Measurements from ENCODE around the gene TMOD1.
"Not testable (repeated sequence)": the region's sequence is repeated elsewhere in the genome, so short reads cannot be mapped to it uniquely, and the experiment has no call there.

TMOD1 gene

DNA sequence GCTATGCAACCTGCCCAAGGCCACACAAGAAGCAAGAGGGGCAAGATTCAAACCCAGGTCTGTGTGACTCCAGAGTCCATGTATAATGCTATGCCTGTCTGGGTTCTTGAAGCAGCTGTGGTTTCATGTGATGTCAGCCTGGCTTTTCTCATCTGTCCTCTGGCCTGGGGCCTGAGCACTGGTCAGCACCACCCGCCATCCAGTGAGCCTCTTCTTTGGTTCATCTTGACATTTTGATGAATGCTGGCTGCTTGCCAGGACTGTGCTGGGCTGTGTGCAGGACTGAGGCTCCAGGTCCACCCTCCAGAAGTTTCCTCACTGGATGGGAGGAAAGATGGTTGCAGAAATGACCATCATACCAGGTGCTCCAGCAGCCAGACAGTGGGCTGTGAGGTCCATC is 70.2 kb downstream of the TMOD1 start:
- DNase-seq: no peak

DNA sequence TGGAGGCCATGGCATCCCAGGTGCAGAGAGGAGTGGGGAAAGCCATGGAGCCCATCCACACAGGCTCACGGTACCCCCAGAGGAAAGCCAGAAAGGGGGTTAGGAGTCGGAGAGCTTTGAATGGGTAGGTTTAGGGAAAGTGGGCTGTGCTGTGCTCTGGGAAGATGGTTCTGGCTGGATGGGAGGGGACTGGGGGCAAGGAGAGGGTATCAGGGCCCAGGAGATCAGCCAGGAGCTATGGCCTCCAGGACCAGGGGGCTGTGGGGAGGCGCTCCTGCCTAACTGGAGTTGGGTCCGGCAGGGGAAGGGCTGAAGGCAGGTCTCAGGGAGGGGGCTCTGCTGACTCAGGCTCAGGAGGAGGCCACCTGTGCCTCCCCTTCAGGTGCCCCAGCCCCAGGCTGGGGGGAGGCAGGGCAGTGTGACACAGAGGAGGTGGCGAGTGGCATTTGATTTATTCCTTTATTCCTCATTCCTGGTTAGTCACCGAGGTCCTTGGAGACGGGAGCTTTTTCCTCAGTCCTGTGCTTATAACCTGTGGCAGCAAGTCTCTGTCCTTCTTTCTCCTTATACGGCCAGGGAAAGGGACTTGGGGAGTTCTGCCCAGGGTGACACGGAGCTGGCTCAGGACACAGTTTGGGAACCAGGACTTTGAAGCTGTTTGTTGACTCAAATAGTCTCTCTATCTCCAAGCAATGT is 70.9 kb downstream of the TMOD1 start:
- no peak for DNase-seq

DNA sequence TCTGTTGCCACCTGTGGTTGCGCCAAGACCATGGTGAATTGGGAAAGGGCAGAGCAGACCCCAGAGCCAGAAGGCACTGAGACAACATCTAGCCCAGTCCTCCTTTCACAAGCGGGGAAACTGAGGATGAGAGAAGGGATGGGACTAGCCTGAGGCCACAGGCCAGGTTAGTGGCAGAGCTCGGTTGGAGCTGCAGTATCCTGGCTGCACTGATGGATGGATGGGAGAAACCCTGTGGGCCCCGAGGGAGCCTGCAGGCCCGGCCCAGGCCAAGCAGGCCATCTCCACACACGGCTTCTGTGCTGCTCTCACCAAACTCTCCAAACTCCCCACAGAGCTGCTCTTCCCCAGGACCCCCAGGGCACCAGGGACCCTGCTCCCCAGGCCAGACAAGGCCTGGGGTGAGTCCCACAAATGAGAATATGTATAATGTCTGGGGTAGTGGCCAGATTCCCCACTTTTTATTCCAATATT is 71.5 kb downstream of the TMOD1 start:
- DNase-seq: no peak

DNA sequence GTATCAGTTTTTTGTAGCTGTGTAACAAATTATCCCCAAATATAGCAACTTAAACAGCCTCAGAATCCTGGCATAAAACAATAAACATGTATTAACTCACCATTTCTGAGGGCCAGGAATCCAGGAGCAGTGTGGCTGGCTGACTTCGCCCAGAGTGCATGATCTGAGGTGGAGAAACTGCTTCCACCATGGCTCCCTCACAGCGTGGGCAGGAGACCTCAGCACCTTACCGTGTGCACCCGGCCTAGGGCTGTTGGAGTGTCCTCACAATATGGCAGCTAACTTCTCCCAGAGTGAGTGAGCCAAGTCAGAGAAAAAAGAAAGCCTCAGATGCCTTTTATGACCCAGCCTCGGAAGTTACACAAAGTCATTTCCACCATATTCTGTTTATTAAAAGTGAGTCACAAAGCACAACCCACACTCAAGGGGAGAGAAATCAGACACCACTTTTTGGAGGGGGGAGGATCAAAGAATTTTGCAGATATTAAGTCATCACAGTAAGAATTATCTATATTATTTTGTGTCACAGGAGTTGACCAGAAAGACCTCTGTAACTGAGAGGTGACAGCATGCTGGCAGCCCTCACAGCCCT is 72.1 kb downstream of the TMOD1 start:
- no peak for DNase-seq

DNA sequence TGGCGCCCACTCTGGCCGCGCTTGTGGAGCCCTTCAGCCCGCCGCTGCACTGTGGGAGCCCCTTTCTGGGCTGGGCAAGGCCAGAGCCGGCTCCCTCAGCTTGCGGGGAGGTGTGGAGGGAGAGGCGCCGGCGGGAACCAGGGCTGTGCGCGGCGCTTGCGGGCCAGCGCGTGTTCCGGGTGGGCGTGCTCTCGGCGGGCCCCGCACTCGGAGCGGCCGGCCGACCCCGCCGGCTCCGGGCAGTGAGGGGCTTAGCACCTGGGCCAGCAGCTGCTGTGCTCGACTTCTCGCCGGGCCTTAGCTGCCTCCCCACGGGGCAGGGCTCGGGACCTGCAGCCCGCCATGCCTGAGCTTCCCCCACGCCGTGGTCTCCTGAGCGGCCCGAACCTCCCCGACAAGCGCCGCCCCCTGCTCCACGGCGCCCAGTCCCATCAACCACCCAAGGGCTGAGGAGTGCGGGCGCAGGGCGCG is 72.7 kb downstream of the TMOD1 start:
- DNase-seq: not testable (repeated sequence)

DNA sequence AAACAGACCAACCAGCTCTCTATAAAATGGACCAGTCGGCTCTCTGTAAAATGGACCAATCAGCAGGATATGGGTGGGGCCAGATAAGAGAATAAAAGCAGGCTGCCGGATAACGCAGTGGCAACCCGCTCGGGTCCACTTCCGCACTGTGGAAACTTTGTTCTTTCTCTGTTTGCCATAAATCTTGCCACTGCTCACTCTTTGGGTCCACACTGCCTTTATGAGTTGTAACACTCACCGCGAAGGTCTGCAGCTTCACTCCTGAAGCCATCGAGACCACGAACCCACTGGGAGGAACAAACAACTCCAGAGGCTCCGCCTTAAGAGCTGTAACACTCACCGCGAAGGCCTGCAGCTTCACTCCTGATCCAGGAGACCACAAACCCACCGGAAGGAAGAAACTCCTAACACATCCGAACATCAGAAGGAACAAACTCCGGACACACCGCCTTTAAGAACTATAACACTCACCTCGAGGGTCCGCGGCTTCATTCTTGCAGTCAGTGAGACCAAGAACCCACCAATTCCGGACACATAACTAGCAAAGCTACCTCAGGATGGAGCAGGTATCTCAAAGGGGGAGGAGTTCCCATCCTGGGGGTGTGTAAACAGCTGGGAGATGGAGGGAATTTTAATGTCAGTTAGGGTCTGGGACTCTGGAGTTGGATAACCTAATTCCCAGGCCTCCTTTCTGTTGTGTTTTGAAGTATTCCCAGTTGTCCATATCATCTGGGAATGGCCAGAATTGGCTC is 73.6 kb downstream of the TMOD1 start:
- peak in 2 of 4 experiments; percentile 20 to 43 for DNase-seq

DNA sequence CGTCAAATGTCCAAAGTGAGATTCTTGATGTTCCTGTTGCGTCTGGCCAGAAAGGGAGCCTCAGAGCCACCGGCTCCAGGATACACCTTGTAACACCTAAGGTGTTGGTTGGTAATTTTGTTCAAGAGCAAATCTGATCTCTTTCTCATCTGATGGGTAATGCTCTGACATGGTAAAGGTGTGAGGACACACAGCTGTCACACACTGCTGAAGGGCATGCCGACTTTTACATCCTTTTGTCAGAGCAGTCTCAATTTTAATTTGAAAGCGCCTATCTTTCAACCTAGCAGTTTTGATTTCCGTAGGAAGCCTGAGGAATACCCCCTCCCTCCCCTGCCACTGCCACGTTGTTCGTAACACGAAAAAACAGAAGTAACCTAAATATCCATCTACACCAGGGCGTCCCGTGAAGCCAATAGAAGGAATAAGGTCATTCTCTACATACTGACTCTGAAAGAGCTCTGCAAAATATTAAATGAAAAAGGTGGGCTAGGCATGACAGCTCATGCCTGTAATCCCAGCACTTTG is 74.3 kb downstream of the TMOD1 start:
- no peak for DNase-seq

DNA sequence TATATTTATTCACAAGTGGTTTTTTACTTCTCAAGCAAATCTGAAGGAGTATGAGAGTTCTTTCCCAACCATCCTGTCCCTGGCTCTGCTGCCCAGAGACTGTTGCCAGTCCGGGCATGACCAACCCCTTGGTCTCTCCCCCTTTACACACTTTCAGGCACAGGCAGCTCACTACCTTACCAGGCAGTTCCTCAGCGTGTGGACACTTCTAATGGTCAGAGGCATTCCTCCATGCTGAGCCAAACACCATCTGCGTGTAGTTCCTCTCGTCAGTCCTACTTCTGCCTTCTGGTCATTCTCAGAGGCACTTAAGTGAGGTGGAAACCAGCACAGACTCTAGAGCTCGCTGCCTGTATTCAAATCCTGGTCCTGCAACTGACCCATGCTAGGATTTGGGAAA is 75.6 kb downstream of the TMOD1 start:
- peak in 1 of 4 experiments; percentile 17 for DNase-seq

DNA sequence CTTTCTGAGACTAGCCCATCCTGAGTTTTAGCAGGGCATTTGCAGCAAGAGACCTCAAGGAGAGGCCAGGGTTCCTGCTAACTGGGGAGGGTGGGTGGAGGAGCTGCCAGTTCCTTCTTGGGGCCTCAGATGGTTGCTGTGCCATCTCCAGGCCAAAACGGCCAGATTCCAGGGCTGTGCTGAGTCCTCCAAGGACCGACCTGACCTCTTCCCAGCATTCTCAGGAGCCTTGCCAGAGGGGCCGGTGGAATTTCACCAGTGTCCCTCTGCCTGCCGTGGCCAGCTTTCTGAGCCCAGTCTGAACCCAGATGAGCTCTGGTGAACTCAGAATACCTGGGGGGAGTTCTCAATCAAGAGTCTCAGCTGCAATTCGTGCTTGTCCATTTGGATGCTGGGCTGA is 77.4 kb downstream of the TMOD1 start:
- DNase-seq: no peak

DNA sequence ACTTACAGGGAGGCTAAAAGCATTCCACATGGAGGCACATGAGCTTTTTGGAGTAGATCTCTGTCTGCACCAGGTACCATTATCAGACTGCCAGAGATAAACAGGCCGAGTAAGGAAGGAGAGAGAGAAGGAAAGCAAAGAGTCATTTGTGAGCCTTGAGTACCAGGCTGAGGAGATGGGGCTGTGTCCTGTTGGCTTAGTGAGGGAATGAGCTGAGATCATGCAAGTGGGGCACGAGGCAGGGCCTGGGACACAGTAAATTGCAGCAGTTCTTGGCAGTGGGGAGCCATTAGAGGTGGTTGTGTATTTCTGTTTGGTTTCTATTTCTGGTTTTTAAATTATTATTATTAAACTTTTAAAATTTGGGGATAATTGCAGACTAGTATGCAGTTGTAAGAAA is 78.4 kb downstream of the TMOD1 start:
- no peak for DNase-seq

DNA sequence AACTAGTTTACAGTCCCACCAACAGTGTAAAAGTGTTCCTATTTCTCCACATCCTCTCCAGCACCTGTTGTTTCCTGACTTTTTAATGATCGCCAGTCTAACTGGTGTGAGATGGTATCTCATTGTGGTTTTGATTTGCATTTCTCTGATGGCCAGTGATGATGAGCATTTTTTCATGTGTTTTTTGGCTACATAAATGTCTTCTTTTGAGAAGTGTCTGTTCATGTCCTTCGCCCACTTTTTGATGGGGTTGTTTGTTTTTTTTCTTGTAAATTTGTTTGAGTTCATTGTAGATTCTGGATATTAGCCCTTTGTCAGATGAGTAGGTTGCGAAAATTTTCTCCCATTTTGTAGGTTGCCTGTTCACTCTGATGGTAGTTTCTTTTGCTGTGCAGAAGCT is 80.1 kb downstream of the TMOD1 start:
- not testable (repeated sequence) for DNase-seq

DNA sequence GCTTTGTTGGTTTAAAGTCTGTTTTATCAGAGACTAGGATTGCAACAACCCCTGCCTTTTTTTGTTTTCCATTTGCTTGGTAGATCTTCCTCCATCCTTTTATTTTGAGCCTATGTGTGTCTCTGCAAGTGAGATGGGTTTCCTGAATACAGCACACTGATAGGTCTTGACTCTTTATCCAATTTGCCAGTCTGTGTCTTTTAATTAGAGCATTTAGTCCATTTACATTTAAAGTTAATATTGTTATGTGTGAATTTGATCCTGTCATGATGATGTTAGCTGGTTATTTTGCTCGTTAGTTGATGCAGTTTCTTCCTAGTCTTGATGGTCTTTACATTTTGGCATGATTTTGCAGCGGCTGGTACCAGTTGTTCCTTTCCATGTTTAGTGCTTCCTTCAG is 83.3 kb downstream of the TMOD1 start:
- not testable (repeated sequence) for DNase-seq

DNA sequence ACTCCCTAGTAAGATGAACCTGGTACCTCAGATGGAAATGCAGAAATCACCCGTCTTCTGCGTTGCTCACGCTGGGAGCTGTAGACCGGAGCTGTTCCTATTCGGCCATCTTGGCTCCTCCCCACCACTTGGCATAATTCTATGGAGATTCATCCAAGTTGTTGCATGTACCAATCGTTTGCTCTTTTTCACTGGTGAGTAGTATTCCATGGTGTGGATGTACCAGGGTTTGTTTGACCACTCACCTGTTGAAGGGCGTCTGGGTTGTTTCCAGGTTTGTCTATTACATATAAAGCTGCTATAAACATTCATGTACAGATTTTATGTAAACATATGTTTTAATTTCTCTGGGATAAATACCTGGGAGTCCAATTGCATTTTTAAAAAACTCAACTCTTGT is 85.4 kb downstream of the TMOD1 start:
- DNase-seq: not testable (repeated sequence)

DNA sequence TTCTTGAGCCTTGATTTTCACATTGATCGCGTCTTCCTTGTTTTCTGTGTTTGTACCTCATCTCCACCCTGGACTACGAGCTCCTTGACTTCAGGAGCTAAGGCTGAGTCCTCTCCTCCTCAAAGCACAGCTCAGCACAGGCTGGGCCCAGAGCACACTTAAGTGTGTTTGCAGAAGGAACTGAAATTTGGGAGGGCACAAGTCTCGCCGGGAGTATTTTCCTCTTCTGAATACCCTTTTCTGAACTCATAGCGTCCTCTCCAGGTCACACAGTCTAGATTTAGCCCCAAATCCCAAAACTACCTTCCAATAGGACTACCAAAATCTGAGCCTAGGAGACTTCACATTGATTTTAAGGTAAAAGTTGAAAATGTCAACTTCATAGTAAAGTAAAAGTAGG is 90.1 kb downstream of the TMOD1 start:
- DNase-seq: peak in 1 of 4 experiments; percentile 14

DNA sequence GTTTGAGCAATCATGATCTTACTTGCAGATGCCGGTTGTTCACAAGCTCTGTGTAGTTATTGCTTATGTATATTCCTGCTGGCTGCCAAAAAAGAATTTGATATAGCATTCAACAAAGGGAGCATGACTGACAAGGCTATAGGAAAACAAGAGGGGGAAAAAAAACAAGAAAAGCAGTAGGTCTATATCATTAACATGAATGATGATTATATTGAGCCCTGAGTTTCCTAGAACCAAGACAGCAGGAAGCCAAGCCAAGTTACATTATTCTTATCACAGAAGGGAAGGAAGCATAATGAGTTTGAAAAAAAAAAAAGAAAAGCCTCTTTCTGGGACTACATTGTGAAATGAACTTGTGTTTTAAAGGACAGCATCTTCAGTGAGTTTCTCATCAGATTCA is 90.7 kb downstream of the TMOD1 start:
- no peak for DNase-seq

DNA sequence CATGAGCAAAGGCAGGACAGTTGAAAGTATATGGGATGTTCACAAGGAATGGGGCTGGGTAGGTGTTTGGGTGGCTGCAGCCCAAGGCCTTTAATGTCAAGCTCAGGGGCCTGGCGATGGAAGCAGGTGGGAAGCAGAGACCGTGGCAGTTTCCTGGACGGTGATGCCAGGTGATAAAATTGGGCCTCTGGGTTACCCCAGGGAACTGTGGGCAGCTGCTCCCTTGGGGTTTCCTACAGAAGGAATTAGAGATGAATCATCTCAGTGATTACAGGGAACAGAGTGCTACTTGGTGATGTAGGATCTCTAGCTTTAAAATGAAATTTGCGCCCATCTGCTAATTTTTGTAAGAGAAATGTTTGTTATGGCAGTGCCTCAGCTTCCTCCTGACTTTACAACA is 92.5 kb downstream of the TMOD1 start:
- no peak for DNase-seq

DNA sequence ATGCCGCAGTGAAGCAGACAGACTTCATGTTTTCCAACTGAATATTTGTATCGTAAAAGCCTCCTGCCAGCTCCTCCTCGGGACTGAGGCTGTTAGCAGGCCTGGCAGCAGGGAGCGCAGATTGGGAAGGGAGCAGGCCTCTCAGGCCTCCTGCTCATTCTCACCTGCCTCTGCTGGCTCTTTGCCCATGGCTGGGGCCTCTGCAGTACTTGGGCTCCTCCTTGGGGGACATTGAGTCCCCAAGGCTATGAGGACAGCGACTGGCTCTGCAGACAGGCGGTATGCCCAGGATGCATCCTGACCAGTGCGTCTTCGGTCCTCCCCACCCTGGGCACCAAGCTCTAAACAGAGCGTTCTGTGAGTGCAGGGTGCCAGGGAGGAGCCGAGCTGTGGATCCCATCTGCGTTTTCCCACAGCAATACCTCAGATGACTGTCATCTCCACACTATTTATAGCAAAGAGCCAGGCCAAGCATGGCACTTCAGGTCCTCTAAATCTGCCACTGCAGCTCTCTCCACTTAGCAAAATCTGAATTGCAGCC is 93.0 kb downstream of the TMOD1 start:
- DNase-seq: no peak

DNA sequence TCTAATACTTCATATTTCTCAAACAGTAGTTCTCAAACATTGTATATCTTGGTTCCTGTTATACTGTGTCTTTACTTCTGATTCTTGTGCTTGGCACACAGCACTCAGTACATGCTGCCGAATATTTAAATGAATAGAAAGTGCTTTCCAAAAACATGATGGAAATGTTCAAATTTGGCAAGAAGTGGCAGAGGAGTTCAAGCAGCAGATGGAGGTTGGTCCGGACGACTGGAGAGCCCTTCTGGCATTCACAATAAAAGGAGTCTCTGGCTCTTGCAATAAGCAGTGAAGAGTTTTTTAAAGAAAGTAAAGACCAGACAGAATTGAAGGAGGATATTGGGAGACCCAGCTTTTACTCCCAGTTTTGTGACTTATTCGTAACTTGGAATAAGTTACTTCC is 95.4 kb downstream of the TMOD1 start:
- no peak for DNase-seq

DNA sequence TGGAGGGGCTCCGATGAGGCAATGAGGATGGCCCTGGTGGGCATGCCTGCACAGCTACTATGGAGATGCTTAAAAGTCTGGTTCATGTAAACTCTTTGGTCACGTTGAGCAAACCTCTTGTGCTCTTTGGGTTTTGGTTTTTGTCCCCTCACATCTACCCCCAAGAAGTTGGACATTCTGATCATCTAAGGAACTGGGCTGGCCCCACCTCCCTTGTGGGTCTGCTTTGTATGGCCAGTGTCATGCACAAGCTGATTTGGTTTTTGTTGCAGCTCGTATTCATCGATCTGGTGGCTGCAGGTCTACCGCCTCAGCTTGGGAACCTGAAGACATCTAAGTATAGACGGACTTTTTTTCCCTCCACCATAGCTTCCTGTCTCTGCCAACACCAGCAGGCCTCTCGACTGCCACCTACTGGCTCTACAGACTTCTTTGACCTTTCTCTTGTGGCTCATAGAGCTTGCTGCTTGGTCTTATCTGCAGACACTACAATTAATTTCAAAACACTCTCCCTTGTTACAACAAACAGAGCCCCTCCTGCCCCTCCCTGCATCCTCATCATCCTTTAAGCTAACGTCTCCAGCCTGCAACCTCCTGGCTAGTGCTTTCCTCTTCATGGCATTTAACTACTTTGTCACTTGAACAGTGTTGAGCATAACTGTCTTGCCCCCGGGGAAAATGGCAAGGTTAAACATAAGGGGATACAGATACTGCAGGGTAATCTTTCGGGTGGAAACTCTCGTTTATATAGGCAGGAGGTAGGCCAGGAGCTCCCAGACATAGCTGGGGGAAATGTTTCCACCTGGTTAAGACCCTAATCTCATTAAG is 97.2 kb downstream of the TMOD1 start:
- DNase-seq: peak; percentile 79 to 86 (median 84)

DNA sequence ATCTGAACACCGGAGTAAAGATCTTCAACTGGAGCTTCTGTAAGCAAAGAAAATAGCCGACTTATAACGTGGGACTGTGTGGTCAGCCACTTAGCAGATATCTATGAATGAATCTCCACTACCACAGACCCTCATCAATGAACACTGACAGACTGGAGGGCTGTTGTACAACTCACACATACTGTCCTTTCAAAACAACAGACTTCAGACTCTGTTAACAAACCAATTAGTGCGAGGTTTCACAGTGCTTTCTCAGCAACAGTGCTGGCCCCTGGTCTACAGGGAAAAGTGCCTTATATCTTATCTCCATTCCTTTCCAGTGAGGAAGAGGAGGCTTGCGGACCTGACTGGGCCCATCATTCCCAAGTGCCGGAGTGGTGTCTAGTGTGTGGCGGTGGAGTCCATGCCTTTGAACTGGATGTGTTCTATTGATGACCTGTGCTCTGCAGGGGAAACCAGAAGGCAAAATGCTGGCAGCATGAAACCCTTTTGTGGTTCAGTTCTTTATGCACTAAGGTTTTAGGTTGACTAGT is 97.9 kb downstream of the TMOD1 start:
- no peak for DNase-seq

DNA sequence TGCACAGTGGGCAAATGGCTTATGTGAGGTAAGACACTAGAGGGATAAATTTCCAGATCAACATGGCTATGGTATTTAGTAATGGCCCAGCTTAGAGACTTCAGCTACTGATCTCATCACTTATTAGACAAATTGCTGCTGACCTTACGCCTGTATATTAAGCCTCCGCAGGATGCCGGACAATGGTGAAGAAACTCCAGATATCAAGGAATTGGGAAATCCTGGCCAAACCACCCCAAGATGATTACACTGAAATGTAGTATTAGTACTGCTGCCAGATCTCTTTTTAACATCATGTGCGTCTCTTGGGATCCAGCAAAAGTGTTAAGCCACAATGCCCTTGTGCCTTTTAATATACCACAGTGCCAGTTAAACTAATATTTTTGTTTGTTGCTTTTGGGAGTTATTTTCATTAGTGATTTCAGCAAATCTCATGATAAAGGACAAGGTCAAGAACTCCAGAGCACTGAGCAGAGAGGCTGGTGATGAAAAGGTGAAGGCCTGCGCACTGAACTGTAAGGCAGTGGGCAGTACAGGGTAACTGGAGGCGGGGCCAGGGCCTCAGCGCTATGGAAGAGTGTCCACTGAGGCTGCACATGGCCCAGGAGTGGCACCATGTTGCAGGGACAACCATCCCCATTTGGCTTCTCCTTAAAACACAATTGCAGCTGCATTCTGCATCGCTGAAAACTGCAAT is 99.2 kb downstream of the TMOD1 start:
- DNase-seq: no peak

Measured in suppressor macrophage (primary cell).